GM18508 (cell line): ENCODE data around the gene MED27.

Experiments
- ATAC-seq: cut with Tn5 transposase; IDR thresholded peaks from one replicate; pipeline ENCODE4 v1.9.1; 2021; ENCODE audit warnings: moderate number of reproducible peaks; ENCODE audit not compliant: insufficient read depth, unreplicated experiment

MED27 gene

DNA sequence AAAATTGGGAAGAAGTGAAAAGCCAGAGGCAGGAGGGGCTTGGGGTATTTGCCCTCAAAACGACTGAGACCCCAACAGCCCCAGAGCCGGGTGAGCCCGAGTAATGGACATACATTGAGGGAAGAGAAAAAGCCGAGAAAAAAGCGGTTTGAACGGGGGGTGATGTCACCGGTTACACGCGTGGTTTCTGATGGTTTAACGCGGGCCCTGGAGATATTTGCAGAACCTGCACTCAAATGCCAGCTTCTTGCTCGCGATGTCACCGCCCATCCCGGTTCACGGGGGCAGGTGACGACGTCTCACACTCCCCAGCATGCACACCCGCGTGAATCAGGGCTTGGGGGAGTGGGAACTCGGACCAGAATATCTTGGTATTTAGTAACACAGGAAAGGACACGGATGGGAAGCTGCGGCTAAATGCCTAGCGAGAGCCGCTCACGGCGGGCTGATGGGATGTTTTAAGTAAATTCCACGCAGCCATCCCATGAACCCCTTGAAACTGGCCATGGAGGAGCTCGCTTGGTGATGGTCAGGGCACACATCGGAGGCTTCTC, 237.8 kb downstream of the MED27 start:
- ATAC-seq, result no peak

- no peak for ATAC-seq
Observed at GRCh38 chr9:131840751-131841702, 238.6 kb downstream of the MED27 start.

- no peak for ATAC-seq
Observed at GRCh38 chr9:131840220-131840619, 239.4 kb downstream of the MED27 start.

GRCh38 chr9:131839281-131840084, 240.2 kb downstream of the MED27 start:
- ATAC-seq, result no peak

- ATAC-seq, result no peak
Observed at GRCh38 chr9:131838530-131839280, 241.0 kb downstream of the MED27 start.

GRCh38 chr9:131837836-131838235, 241.8 kb downstream of the MED27 start:
- ATAC-seq, result no peak

DNA sequence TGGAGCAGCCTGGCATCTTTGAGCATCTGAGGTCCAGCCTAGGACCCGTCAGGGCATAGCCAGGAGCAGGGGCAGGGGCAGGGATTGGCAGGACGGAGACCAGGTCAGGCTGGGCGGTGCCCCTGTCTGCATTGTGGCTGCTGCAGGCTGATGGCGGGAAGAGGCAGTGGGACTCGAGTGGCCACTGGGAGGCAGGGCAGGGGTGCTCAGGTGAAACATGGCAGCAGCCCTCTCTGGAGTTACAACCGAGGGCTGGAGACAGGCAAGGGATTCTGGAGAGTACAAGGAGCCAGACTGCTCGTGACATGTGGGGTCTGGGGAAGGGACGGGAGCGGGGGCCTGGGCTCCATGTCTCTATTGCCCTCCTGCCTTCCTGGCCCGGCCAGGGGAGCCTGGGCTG, 242.4 kb downstream of the MED27 start:
- ATAC-seq, result no peak

GRCh38 chr9:131836607-131837315, 242.9 kb downstream of the MED27 start:
- ATAC-seq, result no peak

DNA sequence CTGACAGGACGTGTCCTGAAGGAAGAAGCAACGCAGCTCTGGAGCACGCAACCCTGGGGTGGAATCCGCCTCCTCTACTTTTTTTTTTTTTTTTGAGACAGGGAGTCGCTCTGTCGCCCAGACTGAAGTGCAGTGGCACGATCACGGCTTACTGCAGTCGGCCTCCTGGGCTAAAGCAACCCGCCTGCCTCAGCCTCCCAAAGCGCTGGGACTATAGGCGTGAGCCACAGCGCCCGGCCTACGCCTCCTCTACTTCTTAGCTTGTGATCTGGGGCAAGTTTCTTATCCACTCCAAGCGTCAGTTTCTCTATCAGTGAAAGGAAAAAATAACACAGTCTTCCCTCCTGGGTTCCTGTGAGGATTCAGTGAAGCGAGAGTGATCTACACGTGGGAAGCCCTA, 243.6 kb downstream of the MED27 start:
- ATAC-seq, result no peak

DNA sequence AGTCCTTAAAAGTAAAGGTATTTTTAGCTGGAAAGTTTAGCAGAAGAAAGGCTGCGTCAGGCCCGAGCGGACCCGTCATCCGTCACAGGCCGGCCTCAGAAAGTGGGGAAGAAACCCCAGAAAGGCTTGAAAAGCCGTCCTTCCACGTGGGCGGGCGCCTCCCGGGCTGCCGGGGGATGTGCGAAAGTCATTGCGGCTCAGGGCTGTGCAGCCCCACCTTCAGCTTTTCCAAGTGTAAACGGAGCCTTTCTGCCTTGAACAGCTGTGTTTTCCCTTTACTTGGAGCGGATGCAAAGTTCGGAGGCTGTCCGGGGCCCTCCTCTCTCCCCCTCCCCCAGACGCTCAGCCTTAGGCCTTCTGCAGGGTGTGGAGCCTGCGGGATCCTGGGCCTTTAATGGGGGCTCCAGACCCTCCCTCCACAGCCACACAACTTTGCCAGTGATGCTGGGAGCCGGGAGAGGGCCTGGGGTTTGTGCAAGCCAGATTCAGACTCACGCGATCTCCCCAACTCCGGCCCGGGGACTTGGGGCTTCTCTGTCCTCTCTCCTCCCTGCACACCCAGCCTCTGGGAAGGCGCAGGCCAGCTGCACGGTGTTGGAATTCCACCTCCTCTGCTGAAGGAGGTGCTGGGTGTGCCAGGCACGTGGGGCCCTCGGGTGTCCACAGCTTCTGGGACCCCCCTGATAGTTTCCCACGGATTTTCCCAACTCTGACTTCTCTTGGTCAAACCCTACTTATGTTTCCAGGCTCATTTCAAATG, 244.3 kb downstream of the MED27 start:
- ATAC-seq, result no peak

- ATAC-seq, result no peak
Observed at GRCh38 chr9:131834721-131835120, 244.9 kb downstream of the MED27 start.

DNA sequence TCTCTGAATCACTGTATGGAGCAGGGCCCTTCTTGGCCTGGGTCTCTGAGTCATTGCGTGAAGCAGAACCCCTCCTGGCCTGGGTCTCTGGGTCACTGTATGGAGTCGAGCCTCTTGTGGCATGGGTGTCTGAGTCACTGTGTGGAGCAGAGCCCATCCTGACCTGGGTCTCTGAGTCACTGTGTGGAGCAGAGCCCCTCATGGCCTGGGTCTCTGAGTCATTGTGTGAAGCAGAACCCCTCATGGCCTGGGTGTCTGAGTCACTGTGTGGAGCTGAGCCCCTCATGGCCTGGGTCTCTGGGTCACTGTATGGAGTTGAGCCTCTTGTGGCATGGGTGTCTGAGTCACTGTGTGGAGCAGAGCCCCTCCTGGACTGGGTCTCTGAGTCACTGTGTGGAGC, 245.8 kb downstream of the MED27 start:
- ATAC-seq, result no peak

GRCh38 chr9:131833083-131833482, 246.6 kb downstream of the MED27 start:
- no peak for ATAC-seq

DNA sequence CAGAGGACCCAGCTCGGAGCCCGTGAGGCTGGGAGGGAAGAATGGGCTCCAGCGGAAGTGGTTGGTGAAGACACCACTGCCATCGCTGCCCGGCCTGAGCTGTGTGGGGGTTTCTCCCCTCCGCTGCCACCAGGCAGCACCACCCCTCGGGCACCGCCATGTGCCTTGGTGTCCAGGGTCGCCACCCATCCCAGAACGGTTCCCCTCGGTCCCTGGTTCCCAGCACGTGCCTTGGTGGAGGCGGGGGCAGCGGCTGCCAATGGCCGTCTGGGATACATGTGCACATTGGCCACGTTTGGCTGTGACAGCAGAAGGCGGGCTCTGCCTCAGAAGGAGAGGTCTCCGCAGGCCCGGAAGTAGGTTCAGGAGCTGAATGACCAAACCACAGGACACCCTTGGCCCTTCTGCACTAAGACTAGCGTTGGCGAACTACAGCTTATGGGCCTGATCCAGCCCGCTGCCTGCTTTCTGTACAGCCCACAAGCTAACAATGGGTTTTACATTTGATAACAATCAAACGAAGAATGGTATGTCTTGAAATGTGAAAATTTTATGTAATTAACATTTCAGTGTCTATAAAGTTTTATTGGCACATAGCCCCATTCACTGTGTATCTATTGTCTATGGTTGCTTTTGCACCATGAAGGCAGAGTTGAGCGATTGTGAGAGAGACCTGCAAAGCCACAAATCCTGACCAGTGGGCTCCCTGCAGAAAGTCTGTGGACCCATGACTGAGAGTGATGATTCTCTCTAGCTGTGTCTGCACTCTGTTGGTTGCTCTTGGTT, 248.1 kb downstream of the MED27 start:
- ATAC-seq, result no peak

DNA sequence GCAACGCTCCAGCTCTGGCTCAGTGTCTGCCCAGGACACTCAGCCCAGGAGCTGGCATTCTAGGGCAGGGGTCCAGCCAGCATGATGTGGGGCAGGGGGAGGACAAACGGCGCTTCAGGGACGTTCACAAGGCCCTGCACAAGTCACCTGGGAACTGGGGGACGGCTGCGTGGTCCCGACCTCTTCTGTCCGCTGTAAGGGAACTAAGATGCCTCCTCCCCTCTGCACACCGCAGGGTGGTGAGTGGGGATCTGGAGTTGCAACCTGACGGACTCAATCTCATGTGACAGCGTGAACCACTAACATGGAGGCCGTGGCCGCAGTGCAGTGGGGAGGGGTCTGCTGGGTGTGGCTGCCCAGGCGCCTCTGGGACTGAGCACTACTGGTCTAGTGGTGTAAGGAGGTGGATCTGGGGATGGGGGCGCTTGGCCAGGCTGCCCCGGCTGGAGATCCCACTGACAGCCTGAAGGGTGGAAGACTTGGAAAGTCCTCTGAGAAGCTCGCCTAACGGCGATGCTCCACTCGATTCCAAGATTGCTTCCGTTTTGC, 251.8 kb downstream of the MED27 start:
- ATAC-seq, result no peak

- no peak for ATAC-seq
Observed at GRCh38 chr9:131826966-131827525, 252.6 kb downstream of the MED27 start.

GRCh38 chr9:131826053-131826452, 253.6 kb downstream of the MED27 start:
- no peak for ATAC-seq
